Loucy (cell line): Measurements from ENCODE around the gene IRF1.

Experiments used
- CTCF ChIP-seq: fragments of 200-600 bp; sonication (generic); conservative IDR thresholded peaks from 2 replicates; pipeline ENCODE4 v1.5.1; 2014; ENCODE audit warnings: mild to moderate bottlenecking, antibody characterized with exemption, low read length
- EZH2phosphoT487 ChIP-seq: fragments of 200-600 bp; IDR thresholded peaks from 2 replicates; pipeline ENCODE4 v1.6.1; 2018; ENCODE audit warnings: antibody characterized with exemption, mild to moderate bottlenecking, moderate library complexity, borderline replicate concordance

- TF ChIP-seq CTCF (no peak), EZH2phosphoT487 (no peak)
Observed at GRCh38 chr5:132495667-132496190, 5.2 kb upstream of the IRF1 start.
